Activated CD4-positive, alpha-beta T cell treated with anti-CD3 and anti-CD28 coated beads, Interleukin-2, amount 10 ng/mL, durations not matched to agents 7 days and 5 days (primary cell): ENCODE measurements around the gene AVPI1. TPM values are rescaled to one million over a fixed set of nuclear protein-coding genes. Genes with fewer than 3 reads are reported as not detected.
"Not testable (repeated sequence)": the region's sequence is repeated elsewhere in the genome, so short reads cannot be mapped to it uniquely, and the experiment has no call there.

ENCODE experiments used
- CTCF ChIA-PET: fragments of 350-600 bp; sonication (Branson Sonifier 250); formaldehyde crosslinking; loops from one replicate; lab custom pipeline; 2021; ENCODE audit warnings: antibody characterized with exemption; lab: Charles Lee
- POLR2A ChIA-PET: fragments of 350-600 bp; sonication (Branson Sonifier 250); formaldehyde crosslinking; loops from one replicate; lab custom pipeline; 2021; ENCODE audit warnings: antibody characterized with exemption; lab: Charles Lee
- DNase-seq: peaks from one replicate; pipeline ENCODE4 v3.0.0-alpha.2; 2020
- H3K27ac Mint-ChIP-seq: one replicate; pipeline ENCODE4 v1.8.0; 2021; ENCODE audit warnings: mild to moderate bottlenecking, moderate library complexity, mixed read lengths
- H3K27me3 Mint-ChIP-seq: one replicate; pipeline ENCODE4 v1.8.0; 2021; ENCODE audit warnings: mixed read lengths
- H3K36me3 Mint-ChIP-seq: one replicate; pipeline ENCODE4 v1.8.0; 2021; ENCODE audit warnings: low read depth, mixed read lengths
- H3K4me1 Mint-ChIP-seq: one replicate; pipeline ENCODE4 v1.8.0; 2021; ENCODE audit warnings: mixed read lengths
- H3K4me3 Mint-ChIP-seq: one replicate; pipeline ENCODE4 v1.8.0; 2021; ENCODE audit warnings: mild to moderate bottlenecking, moderate library complexity, mixed read lengths
- H3K9me3 Mint-ChIP-seq: one replicate; pipeline ENCODE4 v1.8.0; 2021; ENCODE audit warnings: mixed read lengths
- total RNA-seq, 2 experiments: library from RNA; stranded (reverse); gene quantifications; one replicate each; pipeline ENCODE4 v1.2.3, GENCODE V29; 2021

AVPI1 gene
- total RNA-seq, 2 experiments from 2014 or later, result 0.58 to 0.94 TPM

DNA sequence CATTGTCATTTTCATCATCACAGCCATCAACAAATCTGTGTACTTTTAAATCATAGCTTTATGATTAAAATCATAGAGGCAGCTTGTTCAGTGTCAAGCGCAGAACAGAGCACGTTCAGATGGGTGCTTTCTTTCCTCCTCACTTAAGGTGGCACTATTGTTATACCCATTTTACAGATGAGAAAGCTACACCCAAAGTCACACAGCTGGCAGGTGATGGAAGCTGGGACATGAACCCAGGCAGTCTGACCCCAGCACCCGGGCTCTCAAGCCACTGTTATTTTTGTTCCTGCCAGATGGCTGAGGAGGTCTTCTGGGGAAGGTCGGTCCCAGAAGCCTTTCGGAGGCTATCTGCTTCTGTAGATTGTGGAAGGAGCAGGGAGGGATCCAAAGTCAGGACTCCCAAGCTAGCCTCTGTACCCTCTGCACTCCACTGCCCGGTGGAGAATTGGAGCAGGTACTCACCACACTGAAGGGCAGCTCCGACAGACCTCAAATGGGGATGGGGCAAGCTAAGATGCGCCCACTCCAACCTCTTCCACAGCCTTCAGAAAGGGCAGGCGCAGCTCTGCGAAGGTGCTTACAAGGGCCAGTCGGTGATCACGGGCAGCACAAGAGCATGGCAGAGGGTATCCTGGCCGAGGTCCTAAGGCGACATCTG lies 610 bp downstream of the AVPI1 start:
- DNase-seq, result peak; percentile 10
- ChIA-PET CTCF (interaction anchor here (0.6 to 5.3 kb wide), 12 partner anchors 10 to 1703 kb away, joined by 3 to 34 read pairs (median 4); partner anchors contain the start of gene ZFYVE27), POLR2A (interaction anchor here (0.6 kb wide), 2 partner anchors 15 to 420 kb away, joined by 3 read pairs; no protein-coding TSS in a partner anchor)
- H3K36me3 Mint-ChIP-seq, result no peaks in the 10 kb centered on the region
- H3K4me3 Mint-ChIP-seq, result peak overlapping the region; percentile 76
- peak overlapping the region; percentile 76 for H3K27ac Mint-ChIP-seq
- H3K4me1 Mint-ChIP-seq, result peaks cover 13% of the 10 kb centered on the region
- H3K9me3 Mint-ChIP-seq, result no peaks in the 10 kb centered on the region
- no peaks in the 10 kb centered on the region for H3K27me3 Mint-ChIP-seq

GRCh38 chr10:97685395-97685958 lies 1.6 kb downstream of the AVPI1 start:
- Mint-ChIP-seq H3K27ac (no peak overlapping the region), H3K4me1 (peaks cover 13% of the 10 kb centered on the region), H3K9me3 (no peaks in the 10 kb centered on the region), H3K27me3 (no peaks in the 10 kb centered on the region), H3K36me3 (no peaks in the 10 kb centered on the region), H3K4me3 (no peak overlapping the region)
- no peak for DNase-seq
- CTCF ChIA-PET, result interaction anchor here (0.8 to 5.3 kb wide), 4 partner anchors 9 to 38 kb away, joined by 3 to 34 read pairs (median 19); no protein-coding TSS in a partner anchor
- POLR2A ChIA-PET, result no interaction called here

DNA sequence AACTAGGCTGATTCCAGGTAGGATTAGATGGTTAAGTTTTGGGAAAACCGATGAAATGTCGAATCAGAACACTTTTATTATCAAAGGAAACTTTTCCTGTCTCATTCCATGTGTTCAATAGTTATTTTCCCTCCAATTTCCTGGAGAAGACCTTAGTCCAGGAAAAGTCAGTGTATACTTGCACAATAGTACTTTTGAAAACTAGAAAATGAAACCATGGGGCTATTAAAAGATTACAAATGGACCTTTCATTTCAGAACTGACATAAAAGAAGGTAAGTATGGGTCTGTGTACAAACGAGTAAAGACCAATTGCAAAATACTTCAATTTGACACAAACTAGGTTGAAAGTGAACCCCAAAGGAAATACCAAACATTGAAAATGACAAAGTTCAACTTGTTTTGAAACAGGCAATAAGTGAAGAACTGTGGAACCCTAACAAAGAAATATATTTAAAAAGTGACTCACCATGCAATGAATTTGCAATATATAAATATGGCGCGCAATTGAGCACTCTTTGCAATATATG lies 2.1 kb downstream of the AVPI1 start:
- ChIA-PET POLR2A (no interaction called here), CTCF (interaction anchor here (1.4 to 5.3 kb wide), 2 partner anchors 8 to 21 kb away, joined by 4 to 34 read pairs; no protein-coding TSS in a partner anchor)
- Mint-ChIP-seq H3K27me3 (no peaks in the 10 kb centered on the region), H3K36me3 (no peaks in the 10 kb centered on the region), H3K4me3 (no peak overlapping the region), H3K4me1 (peaks cover 13% of the 10 kb centered on the region), H3K9me3 (no peaks in the 10 kb centered on the region), H3K27ac (no peak overlapping the region)
- no peak for DNase-seq

- CTCF ChIA-PET, result interaction anchor here (0.6 to 5.3 kb wide), 5 partner anchors 8 to 65 kb away, joined by 3 to 34 read pairs (median 4); no protein-coding TSS in a partner anchor
- H3K36me3 Mint-ChIP-seq, H3K27ac Mint-ChIP-seq, H3K9me3 Mint-ChIP-seq, H3K27me3 Mint-ChIP-seq, POLR2A ChIA-PET, DNase-seq, H3K4me3 Mint-ChIP-seq: not testable (repeated sequence)
- H3K4me1 Mint-ChIP-seq, result peaks cover 13% of the 10 kb centered on the region
Observed at GRCh38 chr10:97684368-97684713, 2.7 kb downstream of the AVPI1 start.

DNA sequence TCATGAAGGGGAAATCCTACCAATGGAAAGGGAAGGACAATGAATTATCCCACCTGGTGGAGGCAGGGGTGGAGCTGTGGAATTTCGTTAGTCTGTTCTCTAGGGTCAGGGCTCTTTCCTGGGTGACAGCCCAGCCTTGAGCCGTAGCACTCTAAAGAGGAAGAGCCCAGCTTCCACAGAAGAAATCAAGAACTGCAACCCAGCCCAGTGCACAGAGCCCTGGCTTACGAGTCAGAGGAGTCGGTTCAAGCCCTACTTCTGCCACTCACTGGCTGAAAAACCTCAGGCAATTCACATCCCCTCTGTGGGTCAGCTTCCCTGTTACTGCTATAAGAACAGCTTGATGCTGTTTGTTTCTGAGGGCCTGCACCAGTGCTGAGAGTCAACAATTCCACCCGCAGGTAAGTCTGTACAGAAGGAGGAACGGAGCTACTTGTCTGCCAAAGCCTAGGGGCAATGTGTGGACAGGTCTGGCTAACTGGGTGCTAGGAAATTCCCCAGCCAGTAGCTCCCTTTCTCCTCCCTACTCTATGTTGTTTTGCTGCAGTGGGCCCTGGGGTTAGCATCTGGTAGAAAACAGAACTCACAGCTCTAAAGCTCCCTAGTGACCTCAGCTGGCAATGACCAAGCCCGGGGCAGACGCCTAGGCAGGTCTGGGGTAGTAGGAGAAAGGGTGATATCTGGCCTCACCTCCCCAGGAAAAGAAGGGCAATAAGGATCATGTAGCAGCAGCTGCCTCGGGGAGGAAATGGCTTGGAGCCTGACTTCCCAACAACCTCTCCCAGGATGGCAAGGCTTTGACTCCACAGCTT lies 3.3 kb downstream of the AVPI1 start:
- Mint-ChIP-seq H3K27me3 (no peaks in the 10 kb centered on the region), H3K9me3 (no peaks in the 10 kb centered on the region), H3K27ac (no peak overlapping the region), H3K4me3 (no peak overlapping the region), H3K4me1 (peaks cover 13% of the 10 kb centered on the region), H3K36me3 (no peaks in the 10 kb centered on the region)
- ChIA-PET POLR2A (no interaction called here), CTCF (interaction anchor here (0.6 to 5.3 kb wide), 8 partner anchors 7 to 66 kb away, joined by 3 to 34 read pairs (median 4); no protein-coding TSS in a partner anchor)
- DNase-seq, result no peak

DNA sequence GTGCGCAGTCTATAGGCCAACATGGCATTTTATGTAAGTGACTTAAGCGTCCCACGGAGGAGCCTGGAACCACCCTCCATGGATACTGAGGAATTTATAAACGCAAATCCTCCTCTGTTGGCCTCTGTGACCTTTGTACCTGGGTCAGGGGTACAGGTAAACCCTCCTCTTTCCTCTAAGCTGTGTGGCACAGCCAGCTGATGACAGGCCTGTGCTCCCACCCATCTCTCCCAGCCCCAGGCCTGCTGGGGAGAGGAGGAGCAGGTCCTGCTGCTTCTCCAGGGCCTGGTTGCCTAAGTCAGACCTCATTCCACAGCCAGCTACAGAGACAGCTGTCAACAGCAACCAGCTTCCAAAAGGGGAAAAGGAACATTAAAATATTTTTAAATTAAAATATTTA lies 5.0 kb downstream of the AVPI1 start:
- POLR2A ChIA-PET, result no interaction called here
- Mint-ChIP-seq H3K4me3 (no peak overlapping the region), H3K27ac (no peak overlapping the region), H3K9me3 (no peaks in the 10 kb centered on the region), H3K27me3 (no peaks in the 10 kb centered on the region), H3K36me3 (no peaks in the 10 kb centered on the region), H3K4me1 (peaks cover 11% of the 10 kb centered on the region)
- CTCF ChIA-PET, result interaction anchor here (0.9 to 1.5 kb wide), 4 partner anchors 12 to 75 kb away, joined by 3 to 4 read pairs (median 3); no protein-coding TSS in a partner anchor
- DNase-seq, result no peak

- Mint-ChIP-seq H3K9me3 (no peaks in the 10 kb centered on the region), H3K27ac (no peak overlapping the region), H3K4me1 (peaks cover 8% of the 10 kb centered on the region), H3K4me3 (no peak overlapping the region), H3K27me3 (no peaks in the 10 kb centered on the region), H3K36me3 (peaks cover 1% of the 10 kb centered on the region)
- DNase-seq, result no peak
- CTCF ChIA-PET, result interaction anchor here (1.1 kb wide), 1 partner anchor 11 kb away, joined by 3 read pairs; no protein-coding TSS in a partner anchor
- POLR2A ChIA-PET, result no interaction called here
Observed at GRCh38 chr10:97679594-97679993, 7.4 kb downstream of the AVPI1 start.

- ChIA-PET POLR2A (no interaction called here), CTCF (interaction anchor here (0.6 to 5.2 kb wide), 10 partner anchors 8 to 59 kb away, joined by 3 to 34 read pairs (median 3); partner anchors contain the start of gene AVPI1)
- Mint-ChIP-seq H3K36me3 (peaks cover 5% of the 10 kb centered on the region), H3K4me3 (no peak overlapping the region), H3K9me3 (no peaks in the 10 kb centered on the region), H3K4me1 (peaks cover 13% of the 10 kb centered on the region), H3K27me3 (no peaks in the 10 kb centered on the region), H3K27ac (peak overlapping the region; percentile 54)
- peak; percentile 50 for DNase-seq
Observed at GRCh38 chr10:97676770-97677581, 10.1 kb downstream of the AVPI1 start.

DNA sequence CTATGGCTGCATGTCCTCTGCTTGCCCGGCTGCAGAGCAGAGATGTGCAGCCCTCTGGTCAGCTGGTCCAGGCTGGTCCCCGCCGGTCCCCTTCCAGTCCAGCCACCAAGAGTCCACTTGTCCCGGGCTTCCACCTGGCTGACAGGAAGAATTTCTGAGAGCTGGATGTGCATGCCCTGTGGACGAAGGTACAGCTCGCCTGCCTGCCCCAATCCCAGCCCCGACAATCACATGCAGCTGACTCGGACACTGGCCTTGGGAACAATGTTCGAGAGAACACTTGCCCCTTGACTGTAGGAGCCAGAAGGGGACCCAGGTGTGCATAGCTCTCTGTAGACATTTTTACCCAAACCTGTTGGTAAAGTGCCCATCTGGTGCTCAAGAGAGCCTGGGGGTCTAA lies 11.8 kb downstream of the AVPI1 start:
- Mint-ChIP-seq H3K4me3 (no peak overlapping the region), H3K27me3 (no peaks in the 10 kb centered on the region), H3K4me1 (peaks cover 13% of the 10 kb centered on the region), H3K36me3 (peaks cover 5% of the 10 kb centered on the region), H3K27ac (no peak overlapping the region), H3K9me3 (no peaks in the 10 kb centered on the region)
- CTCF ChIA-PET, result interaction anchor here (1.3 to 5.2 kb wide), 3 partner anchors 10 to 51 kb away, joined by 3 to 34 read pairs (median 6); partner anchors contain the start of gene AVPI1
- POLR2A ChIA-PET, result no interaction called here
- DNase-seq, result no peak

GRCh38 chr10:97673736-97674525 lies 13.1 kb downstream of the AVPI1 start:
- ChIA-PET POLR2A (no interaction called here), CTCF (interaction anchor here (0.9 to 5.2 kb wide), 3 partner anchors 11 to 60 kb away, joined by 3 to 34 read pairs (median 6); partner anchors contain the start of gene AVPI1)
- H3K27me3 Mint-ChIP-seq, result no peaks in the 10 kb centered on the region
- H3K9me3 Mint-ChIP-seq, result no peaks in the 10 kb centered on the region
- H3K27ac Mint-ChIP-seq, result peak overlapping the region; percentile 64
- peaks cover 7% of the 10 kb centered on the region for H3K36me3 Mint-ChIP-seq
- H3K4me3 Mint-ChIP-seq, result no peak overlapping the region
- peak; percentile 17 for DNase-seq
- H3K4me1 Mint-ChIP-seq, result peaks cover 13% of the 10 kb centered on the region

DNA sequence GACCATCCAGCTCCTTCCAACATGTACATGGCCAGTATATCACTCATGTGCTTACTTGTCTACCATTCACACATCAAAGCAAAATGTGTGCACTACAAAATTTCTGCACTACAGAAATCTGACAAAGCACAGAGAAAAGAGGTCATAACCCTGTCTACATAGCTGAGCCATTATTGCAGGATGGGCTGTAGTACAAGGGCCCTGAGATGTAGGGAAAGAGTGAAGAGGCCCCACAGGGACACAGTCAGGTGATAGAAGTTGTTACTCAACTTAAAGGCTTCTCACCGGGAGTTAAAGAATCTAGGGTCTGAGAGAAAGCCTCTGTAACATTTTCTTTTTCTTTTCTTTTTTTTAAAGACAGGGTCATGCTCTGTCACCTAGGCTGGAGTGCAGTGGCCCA lies 17.5 kb downstream of the AVPI1 start:
- no peak for DNase-seq
- peaks cover 8% of the 10 kb centered on the region for H3K4me1 Mint-ChIP-seq
- H3K9me3 Mint-ChIP-seq, result no peaks in the 10 kb centered on the region
- CTCF ChIA-PET, result interaction anchor here (0.9 to 1.9 kb wide), 5 partner anchors 8 to 20 kb away, joined by 3 to 6 read pairs (median 3); no protein-coding TSS in a partner anchor
- POLR2A ChIA-PET, result no interaction called here
- H3K27me3 Mint-ChIP-seq, result no peaks in the 10 kb centered on the region
- H3K4me3 Mint-ChIP-seq, result no peak overlapping the region
- peaks cover 21% of the 10 kb centered on the region for H3K36me3 Mint-ChIP-seq
- H3K27ac Mint-ChIP-seq, result no peak overlapping the region
